AG04449 (cell line): Measurements from ENCODE around the gene PLEKHJ1.

Experiments used
- CTCF ChIA-PET: fragments of 350-600 bp; formaldehyde crosslinking; extraction: SDS; loops from one replicate; lab custom pipeline; 2021; ENCODE audit warnings: antibody characterized with exemption; lab: Yijun Ruan, JAX
- POLR2A ChIA-PET: fragments of 400-600, 350-600 bp; formaldehyde crosslinking; extraction: SDS; loops from one replicate; lab custom pipeline; 2020; ENCODE audit warnings: antibody characterized with exemption, inconsistent platforms; lab: Yijun Ruan, JAX
- DNase-seq: peaks from one replicate; pipeline ENCODE4 v3.0.0-alpha.2; 2010; ENCODE audit warnings: low read depth, low spot score
- H3K4me3 ChIP-seq: 2 replicates; pipeline ENCODE4 v1.5.1; 2011; ENCODE audit warnings: low read depth, mild to moderate bottlenecking, control low read depth, low read length
- CTCF ChIP-seq: IDR thresholded peaks from one replicate; pipeline ENCODE4 v1.5.1; 2011; ENCODE audit warnings: mild to moderate bottlenecking, moderate library complexity, low read length, control low read depth, inconsistent platforms; ENCODE audit not compliant: insufficient read depth; ENCODE audit errors: missing control alignments

PLEKHJ1 gene

DNA sequence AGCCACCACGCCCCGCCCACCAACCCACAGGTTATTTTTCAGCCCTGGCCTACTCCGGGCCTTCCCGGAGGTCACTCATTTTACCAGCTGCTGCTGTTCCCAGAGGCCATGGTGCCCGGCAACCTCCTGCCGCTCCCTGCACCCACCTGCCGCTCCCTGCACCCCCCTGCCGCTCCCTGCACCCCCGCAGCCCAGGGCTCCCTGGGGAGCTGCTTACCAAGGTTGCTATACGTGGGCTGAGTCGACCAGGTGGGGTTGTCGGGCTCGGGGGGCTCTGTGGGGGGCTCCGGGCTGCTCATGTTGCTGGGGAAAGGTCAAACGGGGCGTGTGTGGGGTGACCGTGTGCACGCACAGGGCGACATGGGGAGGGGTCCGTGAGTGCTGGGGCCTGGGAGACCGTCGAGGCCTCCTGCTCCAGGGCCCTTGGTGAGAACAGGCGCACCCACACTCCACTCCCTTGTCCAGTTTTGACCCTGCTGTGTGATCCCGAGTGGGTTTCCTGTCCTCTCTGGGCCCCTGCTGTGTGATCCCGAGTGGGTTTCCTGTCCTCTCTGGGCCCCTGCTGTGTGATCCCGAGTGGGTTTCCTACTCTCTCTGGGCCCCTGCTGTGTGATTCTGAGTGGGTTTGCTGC, 44.6 kb upstream of the PLEKHJ1 start:
- no peak for TF ChIP-seq CTCF
- ChIA-PET CTCF (interaction anchor here (1.2 to 1.7 kb wide), 2 partner anchors 35 to 112 kb away, joined by 3 to 5 read pairs; no protein-coding TSS in a partner anchor), POLR2A (no interaction called here)
- H3K4me3 ChIP-seq: no peak overlapping the region
- DNase-seq: no peak

GRCh38 chr19:2278459-2279158, 42.5 kb upstream of the PLEKHJ1 start:
- no peak for DNase-seq
- H3K4me3 ChIP-seq: no peak overlapping the region
- no peak for TF ChIP-seq CTCF
- ChIA-PET CTCF (interaction anchor here (1.8 kb wide), 1 partner anchor 17 kb away, joined by 5 read pairs; no protein-coding TSS in a partner anchor), POLR2A (interaction anchor here (0.5 to 1.0 kb wide), 3 partner anchors 10 to 44 kb away, joined by 3 to 5 read pairs (median 3); no protein-coding TSS in a partner anchor)

GRCh38 chr19:2277138-2277537, 41.0 kb upstream of the PLEKHJ1 start:
- no peak for TF ChIP-seq CTCF
- no peak for DNase-seq
- H3K4me3 ChIP-seq: no peak overlapping the region
- POLR2A ChIA-PET: interaction anchor here (1.0 kb wide), 1 partner anchor 51 kb away, joined by 3 read pairs; no protein-coding TSS in a partner anchor
- CTCF ChIA-PET: interaction anchor here (1.1 to 3.2 kb wide), 2 partner anchors 14 to 113 kb away, joined by 4 to 11 read pairs; no protein-coding TSS in a partner anchor

DNA sequence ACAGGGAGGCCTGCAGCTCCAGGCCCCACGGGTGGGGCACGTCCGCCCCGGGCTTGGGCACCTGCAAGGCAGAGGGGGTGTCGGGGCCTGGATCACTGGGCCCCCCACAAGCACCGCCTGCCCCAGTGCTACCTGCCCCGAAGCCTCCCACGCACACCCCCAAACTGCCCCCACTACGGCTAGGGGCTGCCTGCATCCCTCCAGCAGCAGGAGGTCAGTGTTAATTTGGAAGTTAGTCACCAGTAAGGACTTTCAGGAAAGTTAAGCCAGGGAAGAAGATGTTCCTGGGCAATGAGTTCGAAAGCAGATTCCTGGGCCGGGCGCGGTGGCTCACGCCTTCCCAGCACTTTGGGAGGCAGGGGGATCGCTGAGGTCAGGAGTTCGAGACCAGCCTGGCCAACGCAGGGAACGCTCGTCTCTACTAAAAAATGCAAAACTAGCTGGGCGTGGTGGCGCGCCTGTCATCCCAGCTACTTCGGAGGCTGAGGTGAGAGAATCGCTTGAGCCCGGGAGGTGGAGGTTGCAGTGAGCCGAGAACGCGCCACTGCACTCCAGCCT, 40.4 kb upstream of the PLEKHJ1 start:
- no peak overlapping the region for H3K4me3 ChIP-seq
- POLR2A ChIA-PET: interaction anchor here (1.0 to 2.1 kb wide), 2 partner anchors 11 to 51 kb away, joined by 3 to 9 read pairs; no protein-coding TSS in a partner anchor
- CTCF ChIA-PET: interaction anchor here (3.2 to 3.3 kb wide), 2 partner anchors 113 to 115 kb away, joined by 10 to 11 read pairs; no protein-coding TSS in a partner anchor
- DNase-seq: no peak
- TF ChIP-seq CTCF: no peak

GRCh38 chr19:2275588-2276428, 39.7 kb upstream of the PLEKHJ1 start:
- POLR2A ChIA-PET: interaction anchor here (2.1 kb wide), 1 partner anchor 12 kb away, joined by 9 read pairs; no protein-coding TSS in a partner anchor
- CTCF ChIA-PET: interaction anchor here (0.7 to 3.3 kb wide), 14 partner anchors 12 to 358 kb away, joined by 3 to 14 read pairs (median 10); no protein-coding TSS in a partner anchor
- no peak overlapping the region for H3K4me3 ChIP-seq
- DNase-seq: no peak
- TF ChIP-seq CTCF: no peak
